GM19238 (cell line): ENCODE results near the gene LASP1.
"Not testable (repeated sequence)": the region's sequence is repeated elsewhere in the genome, so short reads cannot be mapped to it uniquely, and the experiment has no call there.

ENCODE experiments used
- DNase-seq: peaks from one replicate; pipeline ENCODE4 v3.0.0; 2011; ENCODE audit warnings: low spot score; ENCODE audit not compliant: insufficient read length

The LASP1 gene

DNA sequence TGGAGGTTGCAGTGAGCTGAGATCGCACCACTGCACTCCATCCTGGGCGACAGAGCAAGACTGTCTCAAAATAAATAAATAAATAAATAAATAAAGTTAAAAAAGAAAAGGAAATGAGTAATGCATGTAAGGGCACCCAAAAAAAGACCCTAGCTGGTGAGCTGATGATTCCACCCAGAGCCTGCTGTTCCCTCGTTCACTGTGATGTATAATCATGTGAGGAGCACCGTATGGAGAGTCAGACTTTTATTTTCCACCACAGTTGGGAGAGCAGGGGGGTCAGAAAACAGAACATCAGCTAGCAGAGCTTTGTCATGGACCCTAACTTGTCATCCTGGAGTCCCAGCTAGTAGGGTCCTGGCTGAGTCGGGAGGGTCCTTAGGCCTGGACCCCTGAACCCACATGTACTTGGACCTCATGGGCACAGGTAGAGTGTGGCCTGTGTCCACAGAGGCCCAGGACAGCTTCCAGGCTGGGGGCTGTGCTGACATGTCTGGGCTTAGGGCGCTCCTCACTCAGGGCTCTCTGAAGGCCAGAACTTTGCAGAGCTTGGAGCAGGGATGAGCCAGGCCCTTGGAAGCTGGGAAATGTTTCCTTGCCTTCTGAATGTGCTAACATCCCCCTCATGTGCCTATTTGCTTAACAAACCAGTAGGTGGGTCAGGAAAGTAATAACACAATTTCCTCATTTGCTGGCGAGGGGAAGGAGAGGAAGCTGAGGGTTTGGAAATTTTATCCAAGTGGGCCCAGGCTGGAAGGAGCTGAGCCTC lies 36.8 kb downstream of the LASP1 start:
- DNase-seq: no peak

DNA sequence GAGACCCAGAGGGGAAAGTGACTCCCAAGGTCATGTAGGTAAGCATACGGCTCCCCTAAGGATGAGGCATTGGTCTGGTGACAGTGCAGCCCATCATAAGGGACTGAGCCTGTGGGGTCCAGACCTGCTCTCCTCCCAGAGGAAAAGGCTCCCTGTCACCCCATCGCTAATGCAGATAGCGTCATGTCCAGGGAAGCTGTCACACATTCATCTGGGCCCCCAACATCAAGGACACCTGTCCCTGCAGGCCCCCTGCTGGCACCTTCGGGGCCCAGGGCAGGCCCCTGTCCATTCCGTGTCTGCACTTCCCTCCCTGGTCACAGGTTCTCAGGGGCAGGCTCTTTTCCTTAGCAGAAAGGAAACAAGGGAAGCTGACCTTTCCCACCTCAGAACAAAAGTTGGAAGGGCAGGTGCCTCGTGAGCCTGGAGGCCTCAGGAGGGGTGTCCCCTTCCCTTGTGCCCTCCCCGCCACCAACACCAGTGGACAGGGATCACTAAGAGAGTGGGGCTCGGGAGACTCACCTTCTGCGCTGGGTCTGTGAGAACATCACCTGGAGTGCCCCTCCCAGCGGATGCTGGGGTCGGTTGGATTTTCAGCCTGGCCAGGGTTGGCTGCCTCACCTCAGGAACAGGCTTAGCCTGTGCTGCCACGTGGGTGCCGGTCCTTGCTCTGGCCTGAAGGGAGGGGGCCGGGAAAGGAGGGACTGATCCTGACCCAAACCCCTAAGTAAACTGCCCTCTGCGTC lies 38.2 kb downstream of the LASP1 start:
- no peak for DNase-seq

DNA sequence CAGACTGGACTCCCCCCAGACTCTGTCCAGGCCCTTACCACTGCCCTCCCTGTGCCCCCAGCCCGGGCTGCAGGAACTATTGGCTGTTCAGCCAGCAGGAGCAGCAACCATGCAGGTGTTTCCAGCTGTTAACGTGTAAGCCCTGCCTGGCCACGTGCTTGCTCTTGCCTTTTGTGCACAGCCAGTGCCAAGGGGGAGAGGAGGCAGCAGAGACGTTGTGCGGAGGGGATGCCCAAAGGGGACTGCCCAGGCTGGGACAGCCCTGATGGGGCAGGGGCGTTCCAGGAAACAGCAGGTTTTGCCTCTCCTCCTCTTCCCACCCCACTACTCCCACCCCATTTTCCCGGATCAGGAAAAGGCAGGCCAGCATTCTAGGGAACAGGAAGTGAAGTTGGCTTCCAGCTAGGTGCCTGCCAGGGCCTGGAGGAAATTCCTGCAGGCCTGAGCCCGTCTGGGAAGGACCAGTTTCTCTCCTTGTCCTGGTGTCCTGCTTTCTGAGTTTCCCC lies 38.9 kb downstream of the LASP1 start:
- no peak for DNase-seq

DNA sequence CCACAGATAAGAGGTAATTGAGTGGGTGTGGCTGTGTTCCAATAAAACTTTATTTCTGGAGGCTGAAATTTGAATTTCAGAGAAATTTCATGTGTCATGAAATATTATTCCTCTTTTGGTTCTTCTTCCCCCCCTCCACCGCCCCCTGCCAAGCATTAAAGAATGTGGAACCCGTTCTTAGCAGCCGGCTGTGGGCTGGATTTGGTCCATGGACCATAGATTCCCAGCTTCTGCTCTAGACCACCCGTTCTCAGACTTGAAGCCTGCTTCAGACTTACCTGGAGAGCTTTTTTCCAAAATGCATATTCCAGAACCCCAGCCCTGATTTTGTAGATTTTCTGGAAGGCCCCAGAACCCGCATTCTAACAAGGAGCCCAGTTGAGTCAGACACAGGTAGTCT lies 40.5 kb downstream of the LASP1 start:
- DNase-seq: no peak

DNA sequence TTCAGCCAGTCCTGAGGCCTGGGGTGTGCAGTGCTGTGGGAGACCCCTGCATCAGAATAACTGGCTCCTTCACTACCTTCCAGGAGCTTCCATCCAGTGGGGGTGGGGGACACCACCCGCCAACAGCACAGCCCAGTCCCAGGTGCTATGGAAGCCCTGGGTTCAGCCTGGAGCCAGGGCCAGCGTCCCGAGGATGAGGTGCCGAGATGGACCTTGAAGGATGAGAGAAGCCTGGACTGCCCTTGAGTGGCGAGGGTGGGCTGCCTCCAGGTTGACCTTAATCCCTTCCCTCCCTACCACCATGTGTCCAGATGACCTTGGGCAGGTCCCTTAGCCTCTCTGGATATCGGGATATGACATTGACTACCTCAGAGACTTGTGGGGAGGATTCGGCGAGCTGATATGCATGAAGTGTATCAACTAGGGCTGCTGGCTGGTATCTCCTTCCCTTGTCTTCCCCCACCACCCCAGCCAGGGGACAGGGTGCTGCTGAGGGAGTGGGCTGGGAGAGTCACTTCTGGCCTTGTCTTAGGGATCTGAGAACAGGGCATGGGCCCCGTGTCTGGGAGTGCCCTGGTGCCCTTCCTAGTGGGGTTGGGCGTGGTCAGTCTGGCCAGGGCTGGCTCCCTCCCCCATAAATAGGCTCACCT lies 41.3 kb downstream of the LASP1 start:
- DNase-seq: no peak

DNA sequence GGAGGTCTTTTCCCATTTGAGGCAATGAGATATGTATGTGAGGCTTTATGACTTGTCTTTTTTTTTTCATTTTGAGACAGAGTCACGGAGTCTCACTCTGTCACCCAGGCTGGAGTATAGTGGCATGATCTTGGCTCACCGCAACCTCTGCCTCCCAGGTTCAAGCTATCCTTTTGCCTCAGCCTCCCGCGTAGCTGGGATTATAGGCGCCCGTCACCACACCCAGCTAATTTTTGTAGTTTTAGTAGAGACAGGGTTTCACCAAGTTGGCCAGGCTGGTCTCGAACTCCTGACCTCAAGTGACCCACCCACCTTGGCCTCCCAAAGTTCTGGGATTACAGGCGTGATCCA lies 41.8 kb downstream of the LASP1 start:
- not testable (repeated sequence) for DNase-seq

DNA sequence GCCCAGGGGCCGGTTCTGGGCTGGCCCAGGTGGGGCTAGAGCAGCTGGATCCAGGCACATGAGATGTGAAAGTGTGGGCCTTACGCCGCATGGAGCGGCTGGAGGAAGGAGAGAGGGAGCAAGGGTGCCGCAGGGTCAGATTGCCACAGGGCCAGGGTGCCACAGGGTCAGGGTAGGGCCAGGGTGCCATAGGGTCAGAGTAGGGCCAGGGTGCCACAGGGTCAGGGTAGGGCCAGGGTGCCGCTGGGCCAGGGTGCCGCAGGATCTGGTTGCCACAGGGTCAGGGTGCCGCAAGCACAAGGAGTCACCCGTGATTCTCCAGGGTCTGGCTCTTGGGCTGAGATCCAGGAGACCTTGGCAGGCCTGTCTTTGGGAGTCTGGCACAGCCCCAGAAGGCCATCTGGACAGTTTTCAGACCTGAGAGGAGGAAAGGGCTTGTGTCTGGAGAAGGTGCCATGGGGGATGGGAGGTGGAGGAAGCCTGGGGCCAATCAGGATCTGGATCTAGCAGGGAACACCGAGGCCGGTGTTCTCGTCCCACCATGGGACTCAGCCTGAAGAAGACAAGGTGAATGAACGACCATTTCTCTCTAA lies 42.5 kb downstream of the LASP1 start:
- DNase-seq: no peak

DNA sequence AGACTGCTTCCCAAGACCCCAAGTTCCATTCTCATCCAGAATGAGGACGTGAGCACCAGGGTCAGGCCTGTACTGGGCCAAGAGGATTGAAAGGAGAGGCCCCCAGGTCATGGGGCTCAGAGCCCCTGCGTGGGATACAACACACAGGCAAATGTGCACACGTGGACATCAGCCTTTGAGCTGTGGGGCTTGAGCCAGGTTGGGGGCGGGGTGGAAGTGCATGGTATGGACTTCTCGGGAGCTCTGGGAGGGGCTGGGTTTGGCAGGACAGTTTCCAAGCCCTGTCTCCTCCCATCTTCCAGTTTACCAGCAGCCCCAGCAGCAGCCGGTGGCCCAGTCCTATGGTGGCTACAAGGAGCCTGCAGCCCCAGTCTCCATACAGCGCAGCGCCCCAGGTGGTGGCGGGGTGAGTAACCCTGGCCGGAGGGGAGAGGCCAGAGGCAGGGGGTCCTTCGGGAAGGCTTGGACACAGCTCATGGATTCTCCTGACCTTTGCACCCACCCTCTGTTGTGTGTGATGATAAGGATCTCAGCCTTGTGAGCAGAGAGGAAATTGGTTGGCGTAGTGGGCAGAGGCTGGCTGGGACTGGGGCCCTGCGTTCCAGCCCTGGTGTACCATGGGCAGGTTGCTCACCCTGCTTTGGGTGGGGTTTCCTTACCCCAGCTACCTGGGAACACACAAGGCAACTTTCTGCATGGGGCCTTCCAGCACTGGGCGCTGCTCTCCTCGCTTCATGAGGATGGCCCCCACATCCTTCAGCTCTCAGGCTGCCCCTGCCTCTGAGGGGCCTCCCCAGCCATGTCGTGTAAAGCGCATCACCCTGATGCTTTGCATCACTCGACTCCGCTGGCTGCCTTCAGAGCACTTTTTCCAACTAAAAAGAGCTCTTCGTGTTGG lies 45.1 kb downstream of the LASP1 start:
- DNase-seq: no peak

DNA sequence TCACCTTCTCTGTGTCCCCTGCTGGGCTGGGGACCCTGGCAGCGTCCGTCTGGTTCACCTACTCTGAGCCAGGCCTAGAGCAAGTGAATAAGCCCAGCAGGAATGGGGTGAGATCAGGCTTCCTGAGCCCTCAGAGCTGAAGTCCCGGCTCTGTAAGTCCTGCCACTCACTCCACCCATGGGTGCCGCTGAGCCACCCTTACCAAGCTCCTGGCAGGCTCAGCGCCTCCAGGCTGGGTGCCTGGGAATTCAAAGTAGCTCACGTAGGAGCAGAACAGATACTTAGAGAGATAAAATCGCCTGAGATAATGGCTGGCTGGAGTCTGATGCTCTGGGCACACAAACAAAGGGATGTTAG lies 45.8 kb downstream of the LASP1 start:
- no peak for DNase-seq

DNA sequence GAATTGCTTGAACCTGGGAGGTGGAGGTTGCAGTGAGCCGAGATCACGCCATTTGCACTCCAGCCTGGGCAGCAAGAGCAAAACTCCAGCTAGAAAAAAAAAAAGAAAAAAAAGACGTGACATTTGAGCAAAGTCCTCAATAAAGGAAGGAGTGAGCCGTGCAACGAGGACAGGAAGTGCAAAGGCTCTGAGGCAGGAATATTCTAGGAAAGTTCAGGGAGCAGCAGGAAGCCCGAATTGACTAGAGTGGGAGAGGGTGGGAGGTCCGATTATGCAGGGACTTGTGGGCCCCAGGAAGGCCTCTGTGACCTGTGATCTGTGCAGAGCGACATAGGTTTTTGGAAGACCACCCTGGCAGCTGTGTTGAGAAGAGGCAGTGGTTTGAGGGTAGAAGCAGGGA lies 46.9 kb downstream of the LASP1 start:
- no peak for DNase-seq

DNA sequence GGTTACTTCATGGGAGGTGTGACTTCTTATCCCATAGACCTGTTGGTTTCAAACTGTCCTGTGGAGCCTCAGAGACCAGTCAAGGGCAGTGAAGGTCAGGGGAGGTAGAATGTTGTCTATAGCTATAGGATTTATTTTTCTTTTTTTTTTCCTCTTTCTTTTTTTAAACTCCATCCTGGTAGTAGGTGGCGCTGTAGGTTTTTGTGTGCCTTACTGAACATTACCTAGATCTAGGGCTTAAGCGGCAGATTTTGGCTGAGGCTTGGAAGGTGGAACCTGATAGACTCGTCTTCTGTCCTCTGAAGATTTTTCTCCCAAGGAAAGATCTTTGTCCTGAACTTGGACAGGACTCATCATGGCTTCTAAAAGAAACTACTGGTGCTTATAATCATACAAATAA lies 47.4 kb downstream of the LASP1 start:
- DNase-seq: no peak

DNA sequence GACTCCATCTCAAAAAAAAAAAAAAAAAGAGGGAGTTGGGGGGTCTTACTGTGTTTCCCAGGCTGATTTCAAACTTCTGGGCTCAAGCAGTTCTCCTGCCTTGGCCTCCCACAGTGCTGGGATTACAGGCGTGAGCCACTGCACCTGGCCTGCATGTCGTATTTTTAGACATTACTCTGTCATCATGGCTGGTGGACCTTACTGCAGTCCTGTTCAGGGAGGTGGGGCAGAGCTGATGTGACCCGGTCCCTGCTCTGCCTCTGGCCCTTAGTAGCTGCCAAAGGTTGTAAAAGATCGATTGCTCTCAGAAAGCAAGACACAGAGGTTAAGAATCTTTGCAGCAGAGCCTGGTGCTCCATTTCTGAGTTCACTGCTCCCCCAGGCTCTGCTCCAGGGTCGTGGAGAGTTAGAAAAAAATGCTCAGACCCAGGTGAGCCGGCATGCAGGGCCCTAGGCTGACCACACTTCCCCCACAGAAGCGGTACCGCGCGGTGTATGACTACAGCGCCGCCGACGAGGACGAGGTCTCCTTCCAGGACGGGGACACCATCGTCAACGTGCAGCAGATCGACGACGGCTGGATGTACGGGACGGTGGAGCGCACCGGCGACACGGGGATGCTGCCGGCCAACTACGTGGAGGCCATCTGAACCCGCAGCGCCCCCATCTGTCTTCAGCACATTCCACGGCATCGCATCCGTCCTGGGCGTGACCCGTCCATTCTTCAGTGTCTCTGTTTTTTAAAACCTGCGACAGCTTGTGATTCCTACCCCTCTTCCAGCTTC lies 48.5 kb downstream of the LASP1 start:
- no peak for DNase-seq

DNA sequence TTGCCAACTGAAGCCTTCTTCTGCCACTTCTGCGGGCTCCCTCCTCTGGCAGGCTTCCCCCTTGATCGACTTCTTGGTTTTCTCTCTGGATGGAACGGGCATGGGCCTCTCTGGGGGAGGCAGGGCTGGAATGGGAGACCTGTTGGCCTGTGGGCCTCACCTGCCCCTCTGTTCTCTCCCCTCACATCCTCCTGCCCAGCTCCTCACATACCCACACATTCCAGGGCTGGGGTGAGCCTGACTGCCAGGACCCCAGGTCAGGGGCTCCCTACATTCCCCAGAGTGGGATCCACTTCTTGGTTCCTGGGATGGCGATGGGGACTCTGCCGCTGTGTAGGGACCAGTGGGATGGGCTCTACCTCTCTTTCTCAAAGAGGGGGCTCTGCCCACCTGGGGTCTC lies 49.1 kb downstream of the LASP1 start:
- no peak for DNase-seq

DNA sequence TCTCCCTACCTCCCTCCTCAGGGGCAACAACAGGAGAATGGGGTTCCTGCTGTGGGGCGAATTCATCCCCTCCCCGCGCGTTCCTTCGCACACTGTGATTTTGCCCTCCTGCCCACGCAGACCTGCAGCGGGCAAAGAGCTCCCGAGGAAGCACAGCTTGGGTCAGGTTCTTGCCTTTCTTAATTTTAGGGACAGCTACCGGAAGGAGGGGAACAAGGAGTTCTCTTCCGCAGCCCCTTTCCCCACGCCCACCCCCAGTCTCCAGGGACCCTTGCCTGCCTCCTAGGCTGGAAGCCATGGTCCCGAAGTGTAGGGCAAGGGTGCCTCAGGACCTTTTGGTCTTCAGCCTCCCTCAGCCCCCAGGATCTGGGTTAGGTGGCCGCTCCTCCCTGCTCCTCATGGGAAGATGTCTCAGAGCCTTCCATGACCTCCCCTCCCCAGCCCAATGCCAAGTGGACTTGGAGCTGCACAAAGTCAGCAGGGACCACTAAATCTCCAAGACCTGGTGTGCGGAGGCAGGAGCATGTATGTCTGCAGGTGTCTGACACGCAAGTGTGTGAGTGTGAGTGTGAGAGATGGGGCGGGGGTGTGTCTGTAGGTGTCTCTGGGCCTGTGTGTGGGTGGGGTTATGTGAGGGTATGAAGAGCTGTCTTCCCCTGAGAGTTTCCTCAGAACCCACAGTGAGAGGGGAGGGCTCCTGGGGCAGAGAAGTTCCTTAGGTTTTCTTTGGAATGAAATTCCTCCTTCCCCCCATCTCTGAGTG lies 49.6 kb downstream of the LASP1 start:
- DNase-seq: no peak

DNA sequence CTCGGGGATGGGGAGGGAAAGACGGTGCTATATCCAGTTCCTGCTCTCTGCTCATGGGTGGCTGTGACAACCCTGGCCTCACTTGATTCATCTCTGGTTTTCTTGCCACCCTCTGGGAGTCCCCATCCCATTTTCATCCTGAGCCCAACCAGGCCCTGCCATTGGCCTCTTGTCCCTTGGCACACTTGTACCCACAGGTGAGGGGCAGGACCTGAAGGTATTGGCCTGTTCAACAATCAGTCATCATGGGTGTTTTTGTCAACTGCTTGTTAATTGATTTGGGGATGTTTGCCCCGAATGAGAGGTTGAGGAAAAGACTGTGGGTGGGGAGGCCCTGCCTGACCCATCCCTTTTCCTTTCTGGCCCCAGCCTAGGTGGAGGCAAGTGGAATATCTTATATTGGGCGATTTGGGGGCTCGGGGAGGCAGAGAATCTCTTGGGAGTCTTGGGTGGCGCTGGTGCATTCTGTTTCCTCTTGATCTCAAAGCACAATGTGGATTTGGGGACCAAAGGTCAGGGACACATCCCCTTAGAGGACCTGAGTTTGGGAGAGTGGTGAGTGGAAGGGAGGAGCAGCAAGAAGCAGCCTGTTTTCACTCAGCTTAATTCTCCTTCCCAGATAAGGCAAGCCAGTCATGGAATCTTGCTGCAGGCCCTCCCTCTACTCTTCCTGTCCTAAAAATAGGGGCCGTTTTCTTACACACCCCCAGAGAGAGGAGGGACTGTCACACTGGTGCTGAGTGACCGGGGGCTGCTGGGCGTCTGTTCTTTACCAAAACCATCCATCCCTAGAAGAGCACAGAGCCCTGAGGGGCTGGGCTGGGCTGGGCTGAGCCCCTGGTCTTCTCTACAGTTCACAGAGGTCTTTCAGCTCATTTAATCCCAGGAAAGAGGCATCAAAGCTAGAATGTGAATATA lies 50.8 kb downstream of the LASP1 start:
- DNase-seq: no peak

DNA sequence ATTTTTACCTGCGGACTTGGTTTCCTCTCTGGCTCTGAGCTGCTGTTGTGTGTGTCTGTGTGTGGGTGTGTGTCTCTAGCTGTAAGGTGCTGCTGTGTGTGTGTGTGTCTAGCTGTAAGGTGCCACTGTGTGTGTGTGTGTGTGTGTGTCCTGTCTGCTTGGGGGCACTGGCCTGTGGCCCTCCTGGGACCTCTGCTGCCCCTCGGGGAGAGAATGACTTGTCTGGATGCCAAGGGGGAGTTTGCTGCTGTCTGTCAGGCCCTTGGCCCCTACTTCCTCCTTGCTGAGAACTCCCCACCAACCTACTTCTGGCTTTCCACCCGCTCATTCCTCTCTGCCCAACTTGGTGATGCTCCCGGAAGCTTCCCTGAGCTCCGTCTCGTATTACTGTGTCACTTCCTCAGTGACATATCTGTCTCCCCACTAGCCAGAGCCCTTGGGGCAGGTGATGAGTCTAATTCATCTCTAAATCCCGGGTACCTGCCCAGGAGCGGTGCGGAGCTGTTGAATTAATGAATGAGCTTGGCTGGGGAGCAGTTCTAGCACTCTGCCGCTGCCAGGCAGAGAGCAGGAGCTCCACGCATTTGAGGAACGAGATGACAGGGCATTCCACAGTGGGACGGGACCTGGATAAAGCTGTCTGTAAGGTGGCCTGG lies 52.0 kb downstream of the LASP1 start:
- no peak for DNase-seq

DNA sequence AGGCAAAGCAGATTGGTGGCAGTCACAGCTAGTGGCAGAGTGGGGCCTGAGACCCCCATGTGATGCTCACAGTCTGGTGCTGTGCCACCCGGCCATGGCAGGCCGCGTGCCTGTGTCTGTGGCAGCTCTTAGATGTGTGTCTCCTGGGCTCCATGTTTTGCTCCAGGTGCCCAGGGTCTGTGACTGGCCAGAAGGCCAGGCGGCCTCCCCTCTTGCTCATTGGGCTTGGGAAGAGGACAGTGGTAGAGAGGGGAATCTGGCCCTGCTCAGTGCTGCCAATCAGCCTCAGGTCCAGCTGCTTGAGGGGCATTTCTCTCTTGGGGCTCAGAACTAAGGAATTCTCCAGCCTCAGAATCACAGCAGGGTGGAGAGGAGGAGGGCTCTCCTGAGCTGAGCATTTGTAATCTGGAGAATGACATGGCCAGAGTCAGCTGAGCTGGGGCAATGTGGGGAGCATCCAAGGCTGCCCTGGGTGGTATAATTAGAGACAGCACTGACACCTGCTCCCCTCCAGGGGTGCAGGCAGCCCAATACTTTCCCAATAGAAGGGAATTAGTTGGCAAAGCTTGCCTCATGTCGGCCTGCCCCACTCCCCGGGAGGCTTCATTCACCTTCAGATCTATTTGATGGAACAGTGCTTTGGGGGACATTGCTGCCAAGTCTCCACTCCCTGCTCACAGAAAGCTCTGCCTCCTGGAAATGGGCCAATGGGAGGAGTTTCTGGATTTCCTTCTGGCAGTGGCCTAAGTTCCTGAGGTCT lies 52.9 kb downstream of the LASP1 start:
- DNase-seq: no peak
